Hematopoietic multipotent progenitor cell treated with erythropoietin and hydrocortisone succinate and interleukin-3 and kit ligand, for 6 days (in vitro differentiated cells): ENCODE results near the gene ABHD16A.
A peak's percentile ranks its signal among the peaks of the same experiment; 100 is the strongest.

ENCODE experiments used
- DNase-seq: peaks from one replicate; pipeline ENCODE4 v3.0.0-alpha.2; 2015

ABHD16A gene

GRCh38 chr6:31730631-31731086 is 27.5 kb upstream of the ABHD16A start:
- no peak for DNase-seq

- DNase-seq = peak; percentile 95
These were observed 27.0 kb upstream of the ABHD16A start for GRCh38 chr6:31729979-31730630.

- DNase-seq = peak; percentile 91
These were observed 26.4 kb upstream of the ABHD16A start for GRCh38 chr6:31729515-31729978.

- DNase-seq = no peak
These were observed 25.8 kb upstream of the ABHD16A start, which contains the start of gene DDAH2 for GRCh38 chr6:31728767-31729514. DDAH2 (minus strand) TSS chr6:31729299; CDS start chr6:31729161, 138 bp downstream.

- DNase-seq = no peak
These were observed 24.9 kb upstream of the ABHD16A start for GRCh38 chr6:31727717-31728671.

- DNase-seq = peak; percentile 84
These were observed 24.1 kb upstream of the ABHD16A start for GRCh38 chr6:31727034-31727716.

GRCh38 chr6:31725502-31726350 is 22.6 kb upstream of the ABHD16A start:
- DNase-seq = peak; percentile 56

- DNase-seq = no peak
These were observed 21.0 kb upstream of the ABHD16A start for GRCh38 chr6:31723980-31724691.

GRCh38 chr6:31723245-31723979 is 20.3 kb upstream of the ABHD16A start, which contains the start of gene MPIG6B:
MPIG6B (plus strand) TSS chr6:31723373; CDS start chr6:31723384, 11 bp downstream.
- DNase-seq = peak; percentile 56

- no peak for DNase-seq
These were observed 19.0 kb upstream of the ABHD16A start for GRCh38 chr6:31722173-31722572.

- DNase-seq = no peak
These were observed 18.4 kb upstream of the ABHD16A start, which contains the start of gene LY6G6C for GRCh38 chr6:31721351-31722020. LY6G6C (minus strand) TSS chr6:31721746; CDS start chr6:31721679, 67 bp downstream.

GRCh38 chr6:31720196-31720770 is 17.2 kb upstream of the ABHD16A start:
- DNase-seq = no peak

- DNase-seq = no peak
These were observed 15.9 kb upstream of the ABHD16A start for GRCh38 chr6:31719001-31719400.

- no peak for DNase-seq
These were observed 15.1 kb upstream of the ABHD16A start for GRCh38 chr6:31718265-31718664.

GRCh38 chr6:31717499-31718222 is 14.5 kb upstream of the ABHD16A start:
- no peak for DNase-seq

- no peak for DNase-seq
These were observed 12.2 kb upstream of the ABHD16A start, which contains the start of gene LY6G6D for GRCh38 chr6:31715022-31715958. LY6G6D (plus strand) TSS chr6:31715348; CDS start chr6:31715356, 8 bp downstream.
